Loucy (cell line): Measurements from ENCODE around the gene EVI5.

Experiments
- H2AFZ ChIP-seq: fragments of 200-600 bp; sonication (generic); 2 replicates; pipeline ENCODE4 v1.6.0; 2016; ENCODE audit warnings: antibody characterized with exemption, mild to moderate bottlenecking, low read length, moderate library complexity
- H3F3A ChIP-seq: fragments of 200-600 bp; 2 replicates; pipeline ENCODE4 v1.6.0; 2016; ENCODE audit warnings: antibody characterized with exemption, low read depth, mild to moderate bottlenecking
- H3K27me3 ChIP-seq: fragments of 200-600 bp; sonication (generic); 2 replicates; pipeline ENCODE4 v1.6.1; 2014; ENCODE audit warnings: low read length, mild to moderate bottlenecking; ENCODE audit not compliant: insufficient read depth, poor library complexity, severe bottlenecking
- H3K36me3 ChIP-seq: fragments of 200-600 bp; sonication (generic); 2 replicates; pipeline ENCODE4 v1.6.1; 2016; ENCODE audit warnings: low read length; ENCODE audit not compliant: insufficient read depth
- H3K4me1 ChIP-seq: fragments of 200-600 bp; sonication (generic); 2 replicates; pipeline ENCODE4 v1.5.1; 2014; ENCODE audit warnings: low read length, mild to moderate bottlenecking; ENCODE audit not compliant: insufficient read depth, poor library complexity, severe bottlenecking
- H3K4me2 ChIP-seq: fragments of 200-600 bp; sonication (generic); 2 replicates; pipeline ENCODE4 v1.6.0; 2014; ENCODE audit warnings: antibody characterized with exemption, low read length, low read depth, mild to moderate bottlenecking; ENCODE audit not compliant: poor library complexity, severe bottlenecking
- H3K4me3 ChIP-seq: fragments of 200-600 bp; sonication (generic); 2 replicates; pipeline ENCODE4 v1.5.1; 2014; ENCODE audit warnings: low read length, mild to moderate bottlenecking, mixed read lengths; ENCODE audit not compliant: poor library complexity, severe bottlenecking
- H3K79me2 ChIP-seq: fragments of 200-600 bp; sonication (generic); 2 replicates; pipeline ENCODE4 v1.6.1; 2014; ENCODE audit warnings: low read length; ENCODE audit not compliant: insufficient read depth
- H3K9ac ChIP-seq: fragments of 200-600 bp; sonication (generic); 2 replicates; pipeline ENCODE4 v1.6.0; 2014; ENCODE audit warnings: mild to moderate bottlenecking, low read depth, low read length, moderate library complexity; ENCODE audit not compliant: poor library complexity, severe bottlenecking
- H3K9me2 ChIP-seq: fragments of 200-600 bp; sonication (generic); replicated peaks from 2 replicates; pipeline ENCODE4 v1.6.1; 2016; ENCODE audit warnings: low read depth, low read length, mixed read lengths
- H3K9me3 ChIP-seq: fragments of 200-600 bp; sonication (generic); 2 replicates; pipeline ENCODE4 v1.6.1; 2014; ENCODE audit warnings: mild to moderate bottlenecking, antibody characterized with exemption, low read length, low read depth; ENCODE audit not compliant: insufficient read depth
- H4K20me1 ChIP-seq: fragments of 200-600 bp; sonication (generic); 2 replicates; pipeline ENCODE4 v1.6.0; 2014; ENCODE audit warnings: antibody characterized with exemption, low read length, mild to moderate bottlenecking; ENCODE audit not compliant: insufficient read depth, poor library complexity, severe bottlenecking
- EZH2phosphoT487 ChIP-seq: fragments of 200-600 bp; IDR thresholded peaks from 2 replicates; pipeline ENCODE4 v1.6.1; 2018; ENCODE audit warnings: antibody characterized with exemption, mild to moderate bottlenecking, moderate library complexity, borderline replicate concordance
- TF ChIP-seq, protein P1 (sequence below): fragments of 200-600 bp; sonication (generic); conservative IDR thresholded peaks from 2 replicates; pipeline ENCODE4 v1.5.1; 2014; ENCODE audit warnings: mild to moderate bottlenecking, antibody characterized with exemption, low read length

The EVI5 gene

DNA sequence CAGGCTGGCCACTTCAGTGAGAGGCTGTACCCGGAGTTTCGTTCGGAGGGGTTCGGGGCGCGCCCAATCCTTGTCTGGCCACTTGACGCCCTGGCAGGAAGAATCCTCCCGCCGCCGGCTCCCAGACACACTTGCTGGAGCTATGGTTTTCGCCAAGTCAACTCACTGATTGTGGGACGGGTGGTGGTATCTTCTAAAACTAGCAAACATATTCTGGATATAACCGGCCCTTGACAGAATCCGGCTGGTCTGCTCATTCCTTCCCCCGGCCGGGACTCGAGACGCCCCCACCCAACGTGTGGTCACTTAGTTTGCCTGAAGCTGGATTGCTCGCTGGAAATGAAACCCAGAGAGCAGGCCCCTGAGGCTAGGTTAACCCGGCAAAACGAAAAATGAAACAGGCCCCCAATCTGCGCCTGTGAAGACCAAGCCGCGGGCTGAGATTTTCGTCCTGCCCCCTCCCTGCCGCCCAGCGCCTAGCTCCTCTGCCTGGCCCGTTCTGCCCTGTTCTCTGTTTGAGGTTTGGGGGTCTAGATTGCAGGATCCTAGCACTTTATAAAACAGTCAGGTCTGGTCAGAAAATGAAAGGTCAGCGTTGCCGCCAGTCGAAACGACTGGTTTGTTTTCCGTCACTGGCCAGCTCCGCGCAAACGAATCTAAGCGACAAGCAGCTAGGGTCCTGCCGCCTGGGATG, 302.8 kb downstream of the EVI5 start:
- Histone ChIP-seq H3K79me2 (peaks cover 36% of the 10 kb centered on the region), H3K9me2 (no peaks in the 10 kb centered on the region), H3F3A (0 out of 2 replicates have a peak, but pooled peaks cover 2% of the 10 kb centered on the region), H3K36me3 (peaks cover 3% of the 10 kb centered on the region; the same call in 1 of the 2 replicates), H3K27me3 (no peaks in the 10 kb centered on the region), H3K4me2 (peak overlapping the region; percentile 95), H3K4me1 (peaks cover 34% of the 10 kb centered on the region), H2AFZ (no peak overlapping the region), H4K20me1 (no peaks in the 10 kb centered on the region), H3K9ac (peak overlapping the region; percentile 85), H3K4me3 (peak overlapping the region; percentile 90), H3K9me3 (no peaks in the 10 kb centered on the region)
- TF ChIP-seq EZH2phosphoT487: no peak

DNA sequence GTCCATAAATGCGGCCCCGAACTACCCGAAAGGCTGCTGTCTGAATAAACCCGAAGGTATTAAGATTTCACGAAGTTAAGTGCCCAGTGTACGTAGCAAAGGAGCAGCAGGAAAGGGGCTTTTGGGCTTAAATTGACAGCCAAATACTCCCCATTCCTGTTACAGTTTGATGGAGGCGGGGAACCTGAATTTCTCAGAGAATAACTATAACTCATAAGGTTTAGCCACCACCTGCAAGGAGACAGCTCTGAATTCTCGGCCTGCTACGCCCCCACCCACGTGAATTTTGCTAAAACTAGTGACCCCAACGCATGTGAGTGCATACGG, 303.3 kb downstream of the EVI5 start:
- Histone ChIP-seq H3K4me2 (peak overlapping the region; percentile 95), H3K36me3 (peaks cover 3% of the 10 kb centered on the region; the same call in 1 of the 2 replicates), H3K9me2 (no peaks in the 10 kb centered on the region), H3K4me1 (peaks cover 40% of the 10 kb centered on the region), H2AFZ (no peak overlapping the region), H3K9ac (no peak overlapping the region), H3F3A (0 out of 2 replicates have a peak, but pooled peaks cover 2% of the 10 kb centered on the region), H3K79me2 (peaks cover 36% of the 10 kb centered on the region), H3K27me3 (no peaks in the 10 kb centered on the region), H3K9me3 (no peaks in the 10 kb centered on the region), H3K4me3 (no peak overlapping the region), H4K20me1 (no peaks in the 10 kb centered on the region)
- TF ChIP-seq EZH2phosphoT487: no peak

DNA sequence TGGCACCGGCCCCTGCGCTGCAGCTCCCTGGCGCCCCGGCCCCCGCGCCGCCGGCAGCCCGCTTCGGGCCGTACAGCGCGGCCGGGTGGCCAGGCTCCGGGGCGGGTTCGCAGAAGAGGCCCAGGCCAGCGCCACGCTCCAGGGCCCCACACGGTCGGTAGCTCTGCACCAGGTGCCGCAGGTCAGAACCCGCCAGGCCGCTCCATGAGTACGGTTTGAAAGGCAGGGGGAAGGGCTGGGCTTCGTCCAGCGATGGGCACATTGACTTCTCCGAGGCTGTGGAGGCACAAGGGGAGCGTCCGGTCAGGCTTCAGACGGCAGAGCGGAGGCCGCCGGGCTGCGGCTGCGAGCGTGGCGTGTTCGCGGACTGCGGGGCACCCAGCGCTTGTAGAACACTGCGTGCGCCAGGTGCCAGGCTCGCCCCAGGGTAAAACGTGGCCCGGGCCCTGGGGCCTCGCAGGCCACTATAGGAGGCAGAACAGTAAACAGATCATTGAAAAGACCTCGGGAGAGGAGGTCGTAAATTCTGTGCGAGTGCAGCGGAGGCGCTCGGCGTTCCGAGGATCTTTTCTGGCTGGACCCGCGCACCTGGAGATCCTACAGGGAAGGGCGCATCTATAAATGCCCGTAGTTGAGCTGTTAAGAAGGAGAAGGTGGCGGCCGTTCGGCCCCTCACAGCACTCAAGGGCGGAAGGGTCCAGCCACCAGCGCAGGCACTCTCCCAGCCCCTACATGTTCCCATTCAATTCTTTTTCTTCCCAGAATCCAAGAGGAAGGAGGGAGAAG, 303.9 kb downstream of the EVI5 start:
- Histone ChIP-seq H3K9me2 (no peaks in the 10 kb centered on the region), H2AFZ (no peak overlapping the region), H3K4me2 (peak overlapping the region; percentile 95), H3K79me2 (peaks cover 36% of the 10 kb centered on the region), H3K9ac (no peak overlapping the region), H3K4me1 (peaks cover 45% of the 10 kb centered on the region), H4K20me1 (no peaks in the 10 kb centered on the region), H3K9me3 (no peaks in the 10 kb centered on the region), H3K27me3 (no peaks in the 10 kb centered on the region), H3F3A (0 out of 2 replicates have a peak, but pooled peaks cover 1% of the 10 kb centered on the region), H3K4me3 (no peak overlapping the region), H3K36me3 (peaks cover 3% of the 10 kb centered on the region; the same call in 1 of the 2 replicates)
- no peak for TF ChIP-seq EZH2phosphoT487
- TF ChIP-seq, protein P1, sequence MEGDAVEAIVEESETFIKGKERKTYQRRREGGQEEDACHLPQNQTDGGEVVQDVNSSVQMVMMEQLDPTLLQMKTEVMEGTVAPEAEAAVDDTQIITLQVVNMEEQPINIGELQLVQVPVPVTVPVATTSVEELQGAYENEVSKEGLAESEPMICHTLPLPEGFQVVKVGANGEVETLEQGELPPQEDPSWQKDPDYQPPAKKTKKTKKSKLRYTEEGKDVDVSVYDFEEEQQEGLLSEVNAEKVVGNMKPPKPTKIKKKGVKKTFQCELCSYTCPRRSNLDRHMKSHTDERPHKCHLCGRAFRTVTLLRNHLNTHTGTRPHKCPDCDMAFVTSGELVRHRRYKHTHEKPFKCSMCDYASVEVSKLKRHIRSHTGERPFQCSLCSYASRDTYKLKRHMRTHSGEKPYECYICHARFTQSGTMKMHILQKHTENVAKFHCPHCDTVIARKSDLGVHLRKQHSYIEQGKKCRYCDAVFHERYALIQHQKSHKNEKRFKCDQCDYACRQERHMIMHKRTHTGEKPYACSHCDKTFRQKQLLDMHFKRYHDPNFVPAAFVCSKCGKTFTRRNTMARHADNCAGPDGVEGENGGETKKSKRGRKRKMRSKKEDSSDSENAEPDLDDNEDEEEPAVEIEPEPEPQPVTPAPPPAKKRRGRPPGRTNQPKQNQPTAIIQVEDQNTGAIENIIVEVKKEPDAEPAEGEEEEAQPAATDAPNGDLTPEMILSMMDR: no peak

DNA sequence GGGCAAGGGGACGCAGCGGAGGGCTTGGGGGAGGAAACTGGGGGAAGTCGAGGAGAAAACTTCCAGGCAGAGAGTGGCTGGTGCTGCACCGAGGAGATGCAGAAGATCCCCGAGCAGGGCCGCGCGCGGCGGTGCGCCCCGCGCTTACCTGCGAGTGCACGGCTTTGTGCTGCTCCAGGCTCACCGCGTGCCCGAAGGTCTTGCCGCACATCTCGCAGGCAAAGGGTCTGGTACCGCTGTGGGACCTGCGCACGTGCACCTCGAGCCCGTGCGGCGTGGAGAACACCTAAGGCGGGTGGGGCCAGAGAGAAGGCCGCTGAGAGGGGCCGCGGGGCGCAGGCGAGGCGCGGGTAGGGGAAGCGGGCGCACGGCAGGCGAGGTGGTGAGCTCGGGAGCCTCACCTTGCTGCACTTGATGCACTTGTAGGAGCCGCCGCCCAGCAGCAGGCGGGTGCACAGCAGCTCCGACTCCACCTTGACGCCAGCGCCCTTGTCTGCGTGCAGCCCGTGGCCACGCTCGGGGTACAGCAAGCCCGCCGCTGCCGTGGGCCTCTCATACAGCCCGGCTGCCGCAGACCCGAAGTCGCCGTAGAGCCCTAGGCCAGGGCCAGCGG, 304.6 kb downstream of the EVI5 start:
- Histone ChIP-seq H2AFZ (no peak overlapping the region), H3K79me2 (peaks cover 36% of the 10 kb centered on the region), H3K4me1 (peaks cover 52% of the 10 kb centered on the region), H3K27me3 (no peaks in the 10 kb centered on the region), H3K4me3 (no peak overlapping the region), H3K9me2 (no peaks in the 10 kb centered on the region), H3K9ac (no peak overlapping the region), H3K36me3 (peaks cover 3% of the 10 kb centered on the region; the same call in 1 of the 2 replicates), H4K20me1 (no peaks in the 10 kb centered on the region), H3K9me3 (no peaks in the 10 kb centered on the region), H3F3A (no peaks in the 10 kb centered on the region), H3K4me2 (no peak overlapping the region)
- no peak for TF ChIP-seq EZH2phosphoT487
